Inflammatory macrophage (primary cell): ENCODE data around the gene CAPNS2.

Source experiments
- DNase-seq, 2 donors: peaks; one replicate each; pipeline ENCODE4 v3.0.0-alpha.2; 2020 to 2022
- total RNA-seq, 18 experiments: gene quantifications; one replicate each; lab custom pipeline; 2026; ENCODE audit warnings: mixed read lengths in 6 of 18, inconsistent platforms in 2 of 18; lab: John Stamatoyannopoulos, UW

The CAPNS2 gene
- total RNA-seq = 0.20 to 1.5 (median 0.67) reads per million in 18 experiments

GRCh38 chr16:55566432-55567175 lies at the start of gene CAPNS2:
Gene CAPNS2 (plus strand): TSS chr16:55566684. CDS start chr16:55566757, 73 bp downstream.
- DNase-seq = peak; percentile 67 to 83

- no peak for DNase-seq
Observed at GRCh38 chr16:55521792-55522191, 44.7 kb upstream of the CAPNS2 start.

- DNase-seq = no peak
Observed at GRCh38 chr16:55526441-55526840, 40.0 kb upstream of the CAPNS2 start.

- DNase-seq = no peak
Observed at GRCh38 chr16:55527885-55528284, 38.6 kb upstream of the CAPNS2 start.

GRCh38 chr16:55529018-55529417 lies 37.5 kb upstream of the CAPNS2 start:
- DNase-seq = peak; percentile 33 to 46

GRCh38 chr16:55530316-55530856 lies 36.1 kb upstream of the CAPNS2 start:
- DNase-seq = no peak

GRCh38 chr16:55532227-55532626 lies 34.3 kb upstream of the CAPNS2 start:
- no peak for DNase-seq

- peak; percentile 67 to 82 for DNase-seq
Observed at GRCh38 chr16:55534756-55535155, 31.7 kb upstream of the CAPNS2 start.

GRCh38 chr16:55539049-55539448 lies 27.4 kb upstream of the CAPNS2 start:
- DNase-seq = peak; percentile 67 to 90

GRCh38 chr16:55539488-55539887 lies 27.0 kb upstream of the CAPNS2 start:
- DNase-seq = no peak

GRCh38 chr16:55540221-55540620 lies 26.3 kb upstream of the CAPNS2 start:
- DNase-seq = no peak

GRCh38 chr16:55542459-55543082 lies 23.9 kb upstream of the CAPNS2 start:
- DNase-seq = peak in 1 of 2 donors; percentile 20

- peak in 1 of 2 donors; percentile 20 for DNase-seq
Observed at GRCh38 chr16:55543472-55543871, 23.0 kb upstream of the CAPNS2 start.

- DNase-seq = no peak
Observed at GRCh38 chr16:55552621-55553020, 13.9 kb upstream of the CAPNS2 start.

- no peak for DNase-seq
Observed at GRCh38 chr16:55555436-55555835, 11.0 kb upstream of the CAPNS2 start.

- no peak for DNase-seq
Observed at GRCh38 chr16:55557186-55557585, 9.3 kb upstream of the CAPNS2 start.

GRCh38 chr16:55559233-55559632 lies 7.3 kb upstream of the CAPNS2 start:
- DNase-seq = peak in 1 of 2 donors; percentile 1

GRCh38 chr16:55559933-55560516 lies 6.5 kb upstream of the CAPNS2 start:
- DNase-seq = peak in 1 of 2 donors; percentile 1

- DNase-seq = no peak
Observed at GRCh38 chr16:55561319-55561848, 5.1 kb upstream of the CAPNS2 start.

- DNase-seq = no peak
Observed at GRCh38 chr16:55562936-55563335, 3.5 kb upstream of the CAPNS2 start.

- no peak for DNase-seq
Observed at GRCh38 chr16:55563797-55564196, 2.7 kb upstream of the CAPNS2 start.

- DNase-seq = peak in 1 of 2 donors; percentile 52
Observed at GRCh38 chr16:55565086-55565485, 1.4 kb upstream of the CAPNS2 start.

GRCh38 chr16:55567382-55567781 lies 898 bp downstream of the CAPNS2 start:
- DNase-seq = peak; percentile 69 to 72
